T-helper 1 cell treated with Interleukin-12 subunit alpha and Interleukin-12 subunit beta and Interleukin-4 antibody, amounts not matched to agents 30 μg/mL and 1 μg/mL, for 36 hours (primary cell): ENCODE measurements around the gene ZIM2.
"Not testable (repeated sequence)": the region's sequence is repeated elsewhere in the genome, so short reads cannot be mapped to it uniquely, and the experiment has no call there.

Experiments used
- H3K27ac Mint-ChIP-seq: one replicate; pipeline ENCODE4 v1.8.0; 2021; ENCODE audit warnings: mild to moderate bottlenecking, mixed read lengths
- H3K27me3 Mint-ChIP-seq: one replicate; pipeline ENCODE4 v1.8.0; 2021; ENCODE audit warnings: low read depth, mixed read lengths
- H3K36me3 Mint-ChIP-seq: one replicate; pipeline ENCODE4 v1.8.0; 2021; ENCODE audit warnings: low read depth, mixed read lengths
- H3K4me1 Mint-ChIP-seq: one replicate; pipeline ENCODE4 v1.8.0; 2021; ENCODE audit warnings: low read depth, mixed read lengths
- H3K4me3 Mint-ChIP-seq: one replicate; pipeline ENCODE4 v1.8.0; 2021; ENCODE audit warnings: mild to moderate bottlenecking, moderate library complexity, mixed read lengths
- H3K9me3 Mint-ChIP-seq: one replicate; pipeline ENCODE4 v1.8.0; 2021; ENCODE audit warnings: mixed read lengths

Gene ZIM2

DNA sequence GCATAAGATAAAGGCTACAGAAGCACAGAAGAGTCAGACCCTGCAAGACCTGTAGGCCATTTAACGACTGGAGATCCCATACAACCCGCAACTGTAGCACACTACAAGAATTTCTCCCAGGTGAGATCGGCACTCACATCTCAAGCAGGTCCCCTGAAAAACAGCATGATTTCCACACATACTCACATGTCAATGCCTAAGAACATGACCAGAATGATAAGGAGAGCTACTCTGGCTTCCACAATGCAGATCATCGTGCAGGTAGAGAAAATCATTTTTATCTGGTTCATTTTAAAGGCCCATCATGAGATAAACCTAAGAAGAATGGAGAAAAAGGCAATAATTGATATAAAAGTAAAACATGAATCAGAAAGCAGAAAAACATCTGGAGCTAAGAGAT is 17.5 kb upstream of the ZIM2 start:
- Mint-ChIP-seq H3K27ac (no peak overlapping the region), H3K4me1 (no peaks in the 10 kb centered on the region), H3K9me3 (peaks cover 56% of the 10 kb centered on the region)

DNA sequence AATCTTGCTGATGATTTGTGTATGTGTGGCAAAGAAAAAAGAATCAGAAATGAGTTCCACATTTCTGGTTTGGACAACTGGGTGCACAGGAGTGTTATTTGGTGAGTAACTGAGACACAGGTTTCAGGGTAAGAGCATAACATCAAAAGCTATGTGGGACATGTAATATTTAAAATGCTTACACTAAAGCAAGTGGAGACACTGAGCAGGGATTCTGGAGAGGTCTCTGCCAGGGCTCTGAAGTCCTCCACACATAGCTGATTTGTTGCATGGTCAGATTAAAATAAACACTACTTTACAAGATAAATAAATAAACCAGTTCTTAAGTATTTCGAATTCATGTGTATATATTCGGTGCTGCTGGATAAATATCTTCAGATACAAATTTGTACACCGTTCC is 16.3 kb upstream of the ZIM2 start:
- no peak overlapping the region for H3K4me3 Mint-ChIP-seq
- no peak overlapping the region for H3K27ac Mint-ChIP-seq
- H3K4me1 Mint-ChIP-seq = no peaks in the 10 kb centered on the region
- peaks cover 62% of the 10 kb centered on the region for H3K9me3 Mint-ChIP-seq
- no peaks in the 10 kb centered on the region for H3K27me3 Mint-ChIP-seq
- H3K36me3 Mint-ChIP-seq = no peaks in the 10 kb centered on the region

More for the DNA sequence above, 17.5 kb upstream of the ZIM2 start:
- no peaks in the 10 kb centered on the region for H3K36me3 Mint-ChIP-seq
- H3K27me3 Mint-ChIP-seq = no peaks in the 10 kb centered on the region
- H3K4me3 Mint-ChIP-seq = no peak overlapping the region

DNA sequence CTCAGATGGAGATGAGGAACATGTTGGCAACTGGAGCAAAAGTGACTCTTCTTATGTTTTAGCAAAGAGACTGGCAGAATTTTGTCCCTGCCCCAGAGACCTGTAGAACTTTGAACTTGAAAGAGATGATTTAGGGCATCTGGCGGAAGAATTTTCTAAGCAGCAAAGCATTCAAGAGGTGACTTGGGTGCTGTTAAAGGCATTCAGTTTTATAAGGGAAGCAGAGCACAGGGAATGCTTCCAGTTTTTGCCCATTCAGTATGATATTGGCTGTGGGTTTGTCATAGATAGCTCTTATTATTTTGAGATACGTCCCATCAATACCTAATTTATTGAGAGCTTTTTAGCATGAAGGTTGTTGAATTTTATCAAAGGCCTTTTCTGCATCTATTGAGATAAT is 11.8 kb upstream of the ZIM2 start:
- peaks cover 68% of the 10 kb centered on the region for H3K9me3 Mint-ChIP-seq
- H3K27me3 Mint-ChIP-seq, H3K27ac Mint-ChIP-seq, H3K4me1 Mint-ChIP-seq, H3K4me3 Mint-ChIP-seq, H3K36me3 Mint-ChIP-seq: not testable (repeated sequence)

DNA sequence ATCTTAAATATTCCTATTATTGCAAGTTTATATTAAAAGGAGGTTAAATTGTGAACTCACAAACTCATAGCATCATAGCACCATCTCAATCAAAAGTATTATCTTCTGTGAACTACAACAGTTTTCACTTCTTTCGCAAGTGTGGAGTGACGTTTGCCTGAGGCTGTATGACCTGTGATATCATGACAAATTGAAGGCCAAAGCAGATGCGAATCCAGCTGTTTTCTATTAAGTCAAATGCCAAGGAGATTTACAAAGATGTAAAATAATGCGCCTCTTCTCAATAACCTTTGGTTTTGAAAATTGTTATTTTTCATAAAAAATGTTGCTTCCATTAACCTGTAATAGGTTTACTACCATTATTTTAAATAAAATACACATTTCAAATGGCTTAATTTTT is 7.6 kb upstream of the ZIM2 start:
- H3K27ac Mint-ChIP-seq = no peak overlapping the region
- no peaks in the 10 kb centered on the region for H3K27me3 Mint-ChIP-seq
- peaks cover 59% of the 10 kb centered on the region for H3K9me3 Mint-ChIP-seq
- H3K4me3 Mint-ChIP-seq = no peak overlapping the region
- H3K36me3 Mint-ChIP-seq = no peaks in the 10 kb centered on the region
- no peaks in the 10 kb centered on the region for H3K4me1 Mint-ChIP-seq

DNA sequence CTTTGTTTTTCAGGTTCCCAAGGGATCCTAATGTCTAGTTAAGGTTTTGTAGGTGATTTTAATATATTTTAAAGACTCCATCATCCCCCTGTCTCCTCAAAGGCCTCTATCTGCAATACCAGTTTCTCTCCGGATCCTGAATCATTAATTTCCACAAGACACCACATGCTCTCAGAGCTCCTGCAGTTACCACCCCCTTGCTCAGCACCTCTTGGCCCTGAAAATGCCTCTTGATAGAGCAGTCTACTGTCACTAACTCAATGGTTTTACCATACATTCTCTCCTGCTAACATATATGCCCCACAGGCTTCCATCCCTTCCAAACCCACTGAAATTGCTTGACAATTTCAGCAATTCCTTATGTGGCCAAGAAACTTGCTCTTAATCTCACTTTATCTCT is 1.9 kb upstream of the ZIM2 start:
- Mint-ChIP-seq H3K9me3 (peaks cover 40% of the 10 kb centered on the region), H3K4me3 (no peak overlapping the region), H3K27ac (no peak overlapping the region), H3K4me1 (no peaks in the 10 kb centered on the region), H3K36me3 (peaks cover 9% of the 10 kb centered on the region), H3K27me3 (no peaks in the 10 kb centered on the region)

DNA sequence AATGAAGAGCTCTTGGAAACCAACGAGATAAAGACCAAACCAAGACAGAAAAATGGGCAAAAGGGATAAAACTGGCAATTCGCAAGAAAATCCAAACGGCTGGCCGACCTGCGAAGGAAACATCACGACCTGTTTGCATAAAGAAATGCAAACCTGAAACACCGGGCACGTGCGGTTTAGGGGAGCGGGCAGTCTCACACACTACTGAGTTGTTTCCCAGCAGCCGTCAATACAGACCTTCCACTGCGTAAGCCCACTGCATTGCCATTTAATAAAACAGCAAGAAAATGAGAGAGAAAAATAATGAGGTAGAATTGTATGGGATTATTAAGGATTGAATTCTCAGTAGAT is 642 bp upstream of the ZIM2 start:
- Mint-ChIP-seq H3K4me1 (no peaks in the 10 kb centered on the region), H3K27ac (peak overlapping the region; percentile 26), H3K4me3 (no peak overlapping the region), H3K36me3 (peaks cover 9% of the 10 kb centered on the region), H3K9me3 (peaks cover 40% of the 10 kb centered on the region), H3K27me3 (no peaks in the 10 kb centered on the region)

DNA sequence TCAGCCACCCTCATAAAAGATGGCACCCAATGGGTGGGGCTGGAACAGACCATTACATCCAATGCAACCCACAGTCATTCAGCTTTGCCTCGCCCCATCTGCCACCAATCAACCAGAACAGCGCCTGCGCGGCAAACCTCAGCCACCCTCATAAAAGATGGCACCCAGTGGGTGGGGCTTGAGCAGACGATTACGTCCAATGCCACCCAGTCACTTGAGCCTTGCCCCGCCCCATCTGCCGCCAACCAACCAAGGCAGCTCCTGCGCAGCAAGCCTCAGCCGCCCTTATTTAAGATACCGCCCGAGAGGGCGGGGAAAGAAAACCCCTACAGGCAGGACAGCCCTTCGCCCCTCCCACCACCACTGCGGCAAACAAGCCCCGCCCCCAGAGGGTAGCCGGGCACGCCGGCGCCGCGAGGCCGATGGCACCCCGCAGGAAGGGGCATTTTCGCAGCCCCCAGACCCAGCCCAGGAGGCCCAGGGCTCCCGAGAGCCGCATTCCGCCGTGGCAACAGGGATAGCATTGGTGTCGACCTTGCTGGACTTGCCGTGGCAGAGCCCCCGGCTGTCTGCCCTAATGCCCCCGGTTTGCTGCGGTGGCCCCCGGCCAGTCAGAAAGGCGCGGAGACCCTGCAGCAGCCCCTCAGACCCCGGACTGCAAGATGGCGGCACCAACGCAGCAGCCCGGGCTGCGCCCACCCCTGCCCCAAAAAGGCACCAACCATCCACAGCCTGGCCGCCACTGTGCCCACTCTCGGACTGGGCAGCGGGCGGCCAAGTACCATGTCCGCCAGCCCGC is 675 bp downstream of the ZIM2 start:
- H3K27ac Mint-ChIP-seq = no peak overlapping the region
- H3K4me3 Mint-ChIP-seq = no peak overlapping the region
- peaks cover 47% of the 10 kb centered on the region for H3K9me3 Mint-ChIP-seq
- H3K4me1 Mint-ChIP-seq = no peaks in the 10 kb centered on the region
- peaks cover 9% of the 10 kb centered on the region for H3K36me3 Mint-ChIP-seq
- no peaks in the 10 kb centered on the region for H3K27me3 Mint-ChIP-seq

DNA sequence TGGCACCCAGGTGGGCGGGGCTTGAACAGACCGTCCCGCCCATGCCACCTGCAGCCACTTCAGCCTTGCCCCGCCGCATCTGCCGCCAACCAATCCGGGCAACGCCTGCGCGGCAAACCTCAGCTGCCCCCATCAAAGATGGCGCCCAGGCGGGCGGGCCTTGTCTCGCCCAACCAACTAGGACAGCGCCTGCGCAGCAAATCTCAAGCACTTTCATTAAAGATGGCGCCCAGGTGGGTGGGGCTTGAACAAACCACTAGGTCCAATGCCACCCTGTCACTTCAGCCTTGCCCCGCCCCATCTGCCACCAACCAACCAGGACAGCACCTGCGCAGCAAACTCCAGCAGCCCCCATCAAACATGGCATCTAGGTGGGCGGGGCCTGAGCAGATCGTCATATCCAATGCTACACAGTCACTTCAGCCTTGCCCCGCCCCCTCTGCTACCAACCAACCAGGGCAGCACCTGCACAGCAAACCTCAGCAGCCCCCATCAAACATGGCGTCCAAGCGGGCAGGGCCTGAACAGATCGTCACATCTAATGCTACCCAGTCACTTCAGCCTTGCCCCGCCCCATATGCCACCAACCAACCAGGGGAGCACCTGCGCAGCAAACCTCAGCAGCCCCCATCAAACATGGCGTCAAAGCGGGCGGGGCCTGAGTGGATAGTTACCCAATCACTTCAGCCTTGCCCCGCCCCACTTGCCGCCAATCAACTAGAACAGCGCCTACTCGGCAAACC is 1.4 kb downstream of the ZIM2 start:
- H3K27ac Mint-ChIP-seq = no peak overlapping the region

DNA sequence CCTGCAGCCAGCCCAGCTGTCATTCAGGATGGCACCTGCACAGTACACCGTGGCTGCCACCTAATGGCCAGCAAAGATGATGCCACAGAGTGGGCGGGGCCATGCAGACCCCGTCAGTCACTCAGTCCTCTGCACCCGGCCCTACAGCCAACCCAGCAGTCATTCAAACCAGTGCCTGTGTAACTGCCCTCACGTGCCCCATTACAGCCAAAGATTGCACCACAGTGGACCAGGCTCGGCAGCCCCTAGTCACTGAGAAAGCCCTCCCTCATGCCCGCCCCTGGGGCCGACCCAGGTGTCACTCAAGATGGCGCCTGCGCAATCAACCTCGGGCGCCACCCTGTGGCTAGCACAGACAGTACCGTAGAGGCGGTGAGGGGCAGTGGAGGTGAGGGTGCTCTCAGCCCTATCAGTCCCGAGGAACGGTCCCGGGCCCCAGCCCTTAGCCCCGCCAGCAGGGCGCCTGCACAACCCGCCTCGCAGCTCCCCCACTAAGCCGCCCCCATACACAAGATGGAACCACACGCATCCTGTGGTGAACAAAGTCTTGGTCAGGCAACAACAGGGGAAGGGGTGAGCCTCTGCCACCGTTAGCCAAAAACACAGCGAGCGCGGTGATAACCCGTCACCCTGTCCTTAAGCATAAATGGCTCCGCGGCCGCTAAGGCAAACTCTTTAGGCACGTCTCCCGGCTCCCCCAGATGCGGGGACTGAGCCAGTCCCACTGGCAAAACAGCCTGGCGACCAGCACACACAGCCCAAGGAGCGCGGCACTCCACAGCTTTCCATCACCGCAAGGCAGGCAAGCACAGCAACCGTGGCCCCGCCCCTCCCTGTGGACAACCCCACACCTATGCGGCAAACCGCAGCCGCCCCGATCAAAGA is 2.3 kb downstream of the ZIM2 start:
- Mint-ChIP-seq H3K27me3 (no peaks in the 10 kb centered on the region), H3K36me3 (peaks cover 9% of the 10 kb centered on the region), H3K27ac (no peak overlapping the region), H3K4me1 (no peaks in the 10 kb centered on the region), H3K4me3 (no peak overlapping the region), H3K9me3 (peaks cover 60% of the 10 kb centered on the region)

More for the DNA sequence above, 1.4 kb downstream of the ZIM2 start:
- no peaks in the 10 kb centered on the region for H3K27me3 Mint-ChIP-seq
- H3K4me3 Mint-ChIP-seq = no peak overlapping the region
- H3K9me3 Mint-ChIP-seq = peaks cover 54% of the 10 kb centered on the region
- no peaks in the 10 kb centered on the region for H3K4me1 Mint-ChIP-seq
- H3K36me3 Mint-ChIP-seq = peaks cover 9% of the 10 kb centered on the region

DNA sequence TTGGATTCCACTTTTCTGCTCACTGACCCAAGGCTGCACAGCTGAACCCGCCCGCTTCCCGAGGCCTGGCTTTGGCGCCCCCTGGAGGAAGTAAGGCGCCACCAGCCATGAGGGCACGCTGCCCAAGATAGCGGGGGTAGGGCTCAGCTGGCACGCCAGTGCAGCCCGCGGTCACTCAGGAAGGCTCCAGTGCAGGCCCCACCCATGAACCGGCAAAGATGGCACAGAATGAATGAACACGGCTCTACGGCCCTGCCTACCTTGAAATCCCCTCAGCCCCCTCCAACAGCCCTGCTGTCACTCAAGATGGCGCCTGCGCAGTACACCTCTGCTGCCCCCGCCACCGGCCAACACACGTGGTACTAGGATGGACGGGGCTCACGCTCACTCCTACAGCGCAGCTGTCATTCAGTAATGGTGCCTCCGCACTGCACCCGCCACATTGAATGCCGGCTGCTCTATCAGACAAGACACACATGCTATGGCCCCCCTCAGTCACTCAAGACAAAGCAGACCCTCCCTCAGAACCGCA is 3.0 kb downstream of the ZIM2 start:
- Mint-ChIP-seq H3K4me3 (no peak overlapping the region), H3K27me3 (no peaks in the 10 kb centered on the region), H3K36me3 (peaks cover 9% of the 10 kb centered on the region), H3K27ac (no peak overlapping the region), H3K4me1 (no peaks in the 10 kb centered on the region), H3K9me3 (peaks cover 65% of the 10 kb centered on the region)

DNA sequence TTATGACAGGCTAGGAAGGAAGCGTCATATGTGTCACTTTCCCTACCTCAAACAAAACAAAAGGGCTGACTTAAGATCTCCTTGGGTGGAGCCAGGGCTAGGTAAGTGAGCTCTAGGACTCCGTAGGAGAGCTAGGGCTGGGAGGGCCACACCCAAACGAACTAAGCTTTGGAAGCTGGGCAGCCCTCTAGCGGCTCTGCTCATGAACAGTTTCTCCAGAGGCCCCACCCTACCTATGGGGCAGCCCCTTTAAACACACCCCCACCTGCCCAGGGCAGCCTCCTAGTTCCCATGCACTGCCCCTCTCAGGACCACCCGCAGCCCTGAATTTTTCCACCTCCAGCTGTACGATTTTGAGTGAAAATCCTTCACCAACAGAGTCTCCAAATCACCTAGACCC is 3.5 kb downstream of the ZIM2 start:
- H3K4me1 Mint-ChIP-seq = no peaks in the 10 kb centered on the region
- H3K36me3 Mint-ChIP-seq = peaks cover 9% of the 10 kb centered on the region
- no peak overlapping the region for H3K27ac Mint-ChIP-seq
- no peak overlapping the region for H3K4me3 Mint-ChIP-seq
- H3K27me3 Mint-ChIP-seq = no peaks in the 10 kb centered on the region
- H3K9me3 Mint-ChIP-seq = peaks cover 71% of the 10 kb centered on the region

DNA sequence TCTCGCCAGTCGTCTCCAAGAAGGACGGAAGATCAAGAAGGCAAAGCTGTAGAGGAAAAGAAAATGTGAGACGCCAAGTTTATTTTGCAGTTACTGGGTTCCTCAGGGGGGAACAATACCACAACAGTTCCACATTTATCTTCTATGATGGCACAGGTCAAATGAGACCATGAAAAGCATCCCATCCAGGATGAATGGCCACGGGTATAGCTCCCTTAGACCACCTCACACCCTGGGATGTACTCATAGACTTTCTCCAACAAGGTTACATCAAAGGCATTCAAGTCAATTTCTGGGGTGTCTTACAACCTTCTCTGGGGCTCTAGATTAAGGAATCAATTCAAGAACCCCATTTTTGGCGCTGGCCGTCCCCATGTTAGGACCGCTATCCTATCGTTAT is 4.5 kb downstream of the ZIM2 start:
- peaks cover 69% of the 10 kb centered on the region for H3K9me3 Mint-ChIP-seq
- H3K36me3 Mint-ChIP-seq = peaks cover 7% of the 10 kb centered on the region
- no peak overlapping the region for H3K27ac Mint-ChIP-seq
- H3K4me1 Mint-ChIP-seq = no peaks in the 10 kb centered on the region
- H3K27me3 Mint-ChIP-seq = no peaks in the 10 kb centered on the region
- H3K4me3 Mint-ChIP-seq = no peak overlapping the region

DNA sequence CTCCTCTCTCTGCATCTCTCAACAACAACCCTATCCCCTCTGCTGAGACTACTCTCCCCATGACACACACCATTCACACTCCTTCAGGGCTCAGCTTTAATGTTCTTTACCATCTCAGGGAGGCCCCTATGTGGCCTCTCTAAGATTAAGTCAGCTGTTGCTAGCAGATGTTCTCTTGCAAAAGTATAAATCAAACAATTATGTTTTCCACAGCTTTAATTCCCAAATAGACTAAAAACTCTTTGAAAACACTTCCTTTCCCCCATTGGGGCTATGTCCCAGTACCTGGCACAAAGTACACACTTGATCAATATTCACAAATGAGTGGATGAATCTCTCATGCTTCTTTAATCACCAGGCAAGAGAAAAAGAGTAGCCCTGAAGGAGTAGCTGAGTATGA is 5.1 kb downstream of the ZIM2 start:
- Mint-ChIP-seq H3K4me3 (no peak overlapping the region), H3K9me3 (peaks cover 67% of the 10 kb centered on the region), H3K27me3 (no peaks in the 10 kb centered on the region), H3K4me1 (no peaks in the 10 kb centered on the region), H3K36me3 (peaks cover 5% of the 10 kb centered on the region), H3K27ac (no peak overlapping the region)

DNA sequence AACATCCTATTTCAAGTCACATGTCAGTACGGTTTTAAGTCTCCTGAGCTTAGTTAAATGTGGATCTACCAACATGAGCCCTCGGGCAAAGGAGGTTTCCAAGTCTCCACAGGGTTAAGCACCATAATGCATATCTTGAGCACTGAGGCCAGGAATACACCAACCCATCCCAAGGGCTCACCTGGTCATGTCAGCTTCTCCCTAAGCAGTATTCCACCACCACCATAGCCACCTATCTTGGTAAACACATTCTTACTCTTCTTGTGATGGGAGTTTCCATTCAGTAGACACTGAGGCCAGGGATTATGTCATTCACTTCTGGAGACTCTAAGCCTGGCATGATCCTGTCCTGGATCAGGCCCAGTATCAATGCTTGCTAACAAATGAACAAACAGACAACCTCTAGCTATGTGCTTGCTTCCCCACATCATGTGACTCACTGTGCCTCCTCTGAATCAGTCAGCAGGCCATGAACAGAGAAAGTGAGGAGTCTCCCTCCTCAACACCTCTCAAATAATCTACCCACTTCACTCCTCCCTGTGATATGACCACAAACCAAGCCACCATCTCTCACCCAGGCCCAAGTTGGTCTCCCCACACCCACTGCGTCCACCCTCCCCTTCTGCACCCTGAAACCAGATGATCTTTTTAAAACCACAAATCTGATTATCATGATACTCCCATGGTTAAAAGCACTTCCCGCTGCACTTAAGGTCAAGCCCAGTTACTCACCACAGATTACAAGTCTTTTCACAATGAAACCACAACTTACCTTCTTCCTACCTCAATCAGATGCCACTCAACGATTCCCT is 5.8 kb downstream of the ZIM2 start:
- Mint-ChIP-seq H3K4me1 (no peaks in the 10 kb centered on the region), H3K4me3 (no peak overlapping the region), H3K27ac (no peak overlapping the region), H3K27me3 (no peaks in the 10 kb centered on the region), H3K9me3 (peaks cover 72% of the 10 kb centered on the region), H3K36me3 (peaks cover 5% of the 10 kb centered on the region)
